Breast epithelium (tissue), 4 donors: ENCODE measurements around the gene SLC18A2. TPM values are rescaled to one million over a fixed set of nuclear protein-coding genes. Genes with fewer than 3 reads are reported as not detected.
"Not testable (repeated sequence)": the region's sequence is repeated elsewhere in the genome, so short reads cannot be mapped to it uniquely, and the experiment has no call there.

Experiments
- DNase-seq, 2 donors: peaks; one replicate each; pipeline ENCODE4 v3.0.0-alpha.2; 2019; ENCODE audit warnings: low spot score in 2 of 2
- H3K27ac ChIP-seq, 2 donors: fragments of 200-600 bp; sonication (generic) in 1 of 2; one replicate each; pipeline ENCODE4 v1.5.1; 2016 to 2019; ENCODE audit warnings: mild to moderate bottlenecking in 1 of 2
- H3K27me3 ChIP-seq, 2 donors: fragments of 200-600 bp; sonication (generic) in 1 of 2; one replicate each; pipeline versions ENCODE4 v1.5.1 to v1.6.0; 2017 to 2019; ENCODE audit warnings: control low read depth in 1 of 2, mild to moderate bottlenecking in 1 of 2
- H3K36me3 ChIP-seq: fragments of 200-600 bp; one replicate; pipeline ENCODE4 v1.5.1; 2019
- H3K4me1 ChIP-seq, 2 donors: fragments of 200-600 bp; sonication (generic); one replicate each; pipeline ENCODE4 v1.5.1; 2016 to 2019; ENCODE audit warnings: control low read depth in 1 of 2
- H3K4me3 ChIP-seq, 3 donors: fragments of 200-600 bp; sonication (generic); 1 replicate in 2 of 3; 2 replicates in 1 of 3; pipeline ENCODE4 v1.5.1; 2016 to 2019; ENCODE audit warnings: mild to moderate bottlenecking in 3 of 3, moderate library complexity in 2 of 3
- H3K9me3 ChIP-seq, 2 donors: fragments of 200-600 bp; sonication (generic) in 1 of 2; one replicate each; pipeline ENCODE4 v1.5.1; 2016 to 2019; ENCODE audit warnings: control low read depth in 1 of 2
- CTCF ChIP-seq, 3 donors: fragments of 450-650 bp; IDR thresholded peaks; one replicate each; pipeline ENCODE4 v1.5.1; 2016 to 2017; ENCODE audit warnings: antibody characterized with exemption in 3 of 3, mild to moderate bottlenecking in 3 of 3, moderate library complexity in 3 of 3
- POLR2A ChIP-seq: fragments of 450-650 bp; IDR thresholded peaks from one replicate; pipeline ENCODE4 v1.6.1; 2016; ENCODE audit warnings: antibody characterized with exemption, mild to moderate bottlenecking, moderate library complexity
- POLR2AphosphoS5 ChIP-seq, 3 donors: sonication (generic); formaldehyde crosslinking; IDR thresholded peaks; one replicate each; pipeline ENCODE4 v1.6.1; 2017; ENCODE audit warnings: antibody characterized with exemption in 3 of 3
- intact Hi-C: fragments of 100-400 bp; cut with DNase I; formaldehyde crosslinking; loops from one replicate; pipeline ENCODE4 v1.15.1; 2023; ENCODE audit warnings: low total_unique reads
- total RNA-seq, 3 donors: library from RNA; depleted of rRNA; stranded (reverse); fragments of >200 nt; gene quantifications; one replicate each; pipeline ENCODE4 v1.1.0, GENCODE V29; 2016

SLC18A2 gene
- total RNA-seq, 3 donors from 2014 or later, result 0.73 to 2.1 TPM; not detected in 1

- H3K9me3 ChIP-seq, result no peaks in the 10 kb centered on the region
- TF ChIP-seq POLR2AphosphoS5 (IDR thresholded peaks at IDR 0.05) (no peak), POLR2A (no peak), CTCF (IDR thresholded peaks at IDR 0.05) (no peak)
Observed at GRCh38 chr10:117294039-117294645, 53.2 kb downstream of the SLC18A2 start.

GRCh38 chr10:117294735-117295134 lies 53.8 kb downstream of the SLC18A2 start:
- no peak for DNase-seq
- no peak overlapping the region for H3K4me3 ChIP-seq
- H3K4me1 ChIP-seq, result no peaks in the 10 kb centered on the region
- H3K27me3 ChIP-seq, result no peaks in the 10 kb centered on the region
- no peak overlapping the region for H3K27ac ChIP-seq
- no peaks in the 10 kb centered on the region for H3K36me3 ChIP-seq
- no peaks in the 10 kb centered on the region for H3K9me3 ChIP-seq
- intact Hi-C loops, result no loop called here
- no peak for TF ChIP-seq POLR2AphosphoS5 (IDR thresholded peaks at IDR 0.05)
- TF ChIP-seq POLR2A, result no peak
- TF ChIP-seq CTCF (IDR thresholded peaks at IDR 0.05), result no peak

More at GRCh38 chr10:117294039-117294645, 53.2 kb downstream of the SLC18A2 start:
- intact Hi-C loops, result no loop called here
- H3K4me3 ChIP-seq, result no peak overlapping the region
- peaks cover 4% of the 10 kb centered on the region for H3K36me3 ChIP-seq
- no peak overlapping the region for H3K27ac ChIP-seq
- H3K4me1 ChIP-seq, result no peaks in the 10 kb centered on the region
- no peak for DNase-seq
- H3K27me3 ChIP-seq, result no peaks in the 10 kb centered on the region

GRCh38 chr10:117298219-117298618 lies 57.3 kb downstream of the SLC18A2 start:
- TF ChIP-seq POLR2A (no peak), CTCF (IDR thresholded peaks at IDR 0.05) (no peak), POLR2AphosphoS5 (IDR thresholded peaks at IDR 0.05) (no peak)
- no peak for DNase-seq
- Histone ChIP-seq H3K27ac (no peak overlapping the region), H3K4me1 (no peaks in the 10 kb centered on the region), H3K9me3 (no peaks in the 10 kb centered on the region), H3K4me3 (no peak overlapping the region), H3K36me3 (no peaks in the 10 kb centered on the region), H3K27me3 (no peaks in the 10 kb centered on the region)
- intact Hi-C loops, result no loop called here

GRCh38 chr10:117299435-117299834 lies 58.5 kb downstream of the SLC18A2 start:
- Histone ChIP-seq H3K9me3 (no peaks in the 10 kb centered on the region), H3K27ac (no peak overlapping the region), H3K4me3 (no peak overlapping the region), H3K36me3 (no peaks in the 10 kb centered on the region), H3K4me1 (no peaks in the 10 kb centered on the region), H3K27me3 (no peaks in the 10 kb centered on the region)
- intact Hi-C loops, result no loop called here
- TF ChIP-seq POLR2AphosphoS5 (IDR thresholded peaks at IDR 0.05) (no peak), CTCF (IDR thresholded peaks at IDR 0.05) (no peak), POLR2A (no peak)
- no peak for DNase-seq

GRCh38 chr10:117300671-117301070 lies 59.8 kb downstream of the SLC18A2 start:
- Histone ChIP-seq H3K27ac (no peak overlapping the region), H3K36me3 (no peaks in the 10 kb centered on the region), H3K27me3 (no peaks in the 10 kb centered on the region), H3K4me1 (no peaks in the 10 kb centered on the region), H3K4me3 (no peak overlapping the region), H3K9me3 (no peaks in the 10 kb centered on the region)
- DNase-seq, result no peak
- TF ChIP-seq POLR2A (no peak), CTCF (IDR thresholded peaks at IDR 0.05) (no peak), POLR2AphosphoS5 (IDR thresholded peaks at IDR 0.05) (no peak)
- intact Hi-C loops, result no loop called here

- H3K9me3 ChIP-seq, intact Hi-C loops, H3K27ac ChIP-seq, H3K27me3 ChIP-seq, DNase-seq, H3K4me1 ChIP-seq, H3K36me3 ChIP-seq, H3K4me3 ChIP-seq: not testable (repeated sequence)
Observed at GRCh38 chr10:117303451-117303850, 62.5 kb downstream of the SLC18A2 start.
